Kidney capillary endothelial cell (primary cell): ENCODE results near the gene EFHD2.
"Not testable (repeated sequence)": the region's sequence is repeated elsewhere in the genome, so short reads cannot be mapped to it uniquely, and the experiment has no call there.

Source experiments
- DNase-seq: peaks from one replicate; pipeline ENCODE4 v3.0.0-alpha.2; 2018; ENCODE audit warnings: low spot score

The EFHD2 gene

DNA sequence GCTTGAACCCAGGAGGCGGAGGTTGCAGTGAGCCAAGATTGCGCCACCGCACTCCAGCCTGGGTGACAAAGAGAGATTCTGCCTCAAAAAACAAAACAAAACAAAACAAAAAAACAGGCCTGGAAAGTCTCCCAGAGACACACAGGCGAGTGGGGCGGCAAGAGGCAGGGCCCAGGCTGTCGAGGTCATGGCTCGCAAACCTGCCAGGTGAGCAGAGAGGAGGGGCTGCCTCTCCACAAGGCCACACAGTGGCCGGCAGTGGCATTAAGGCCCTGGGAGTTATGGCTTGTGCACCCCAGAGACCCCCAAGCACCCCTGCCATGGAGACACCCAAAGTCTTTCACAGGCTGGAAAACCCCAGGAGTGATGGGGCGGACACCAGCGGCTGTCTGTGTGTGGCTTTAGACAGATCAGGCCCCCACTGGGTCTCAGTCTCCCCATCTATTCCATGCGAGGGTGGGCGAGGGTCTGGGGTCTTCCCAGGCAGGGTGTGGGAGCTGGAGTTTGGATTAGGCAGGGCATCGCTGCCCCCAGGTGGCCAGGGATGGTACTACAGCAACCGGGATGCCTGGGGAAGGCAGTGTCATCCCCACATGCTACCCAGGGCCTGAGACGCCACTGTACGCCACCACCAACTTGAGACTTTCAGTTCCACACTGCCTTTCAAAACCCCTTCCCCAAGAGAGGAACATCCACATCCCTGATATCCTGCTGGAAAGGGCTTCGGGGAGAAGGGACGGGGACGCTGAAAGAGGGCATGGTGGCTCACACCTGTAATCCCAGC, 21.3 kb downstream of the EFHD2 start:
- DNase-seq: no peak

GRCh38 chr1:15431571-15431948, 21.9 kb downstream of the EFHD2 start:
- DNase-seq: no peak

GRCh38 chr1:15432324-15432723, 22.6 kb downstream of the EFHD2 start:
- DNase-seq: no peak

DNA sequence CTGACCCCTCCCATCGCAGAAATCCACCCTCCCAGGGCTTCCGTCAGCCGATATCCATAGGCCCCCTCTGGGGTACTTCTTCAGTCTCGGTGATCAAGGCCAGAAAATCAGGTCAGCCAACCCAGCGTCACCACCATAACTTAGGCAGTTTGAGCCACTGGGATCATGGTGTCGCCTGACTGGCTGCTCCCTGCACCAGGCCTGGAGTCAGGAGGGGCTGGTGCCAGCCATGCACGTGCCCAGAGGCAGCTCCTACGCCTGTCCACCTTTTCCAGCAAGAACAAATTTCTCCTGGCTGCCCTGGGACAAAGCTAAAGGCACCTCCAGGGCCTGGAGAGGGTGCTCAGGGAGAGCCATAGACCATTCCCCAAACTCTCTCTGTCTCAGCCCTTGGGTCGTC, 23.8 kb downstream of the EFHD2 start:
- DNase-seq: no peak

GRCh38 chr1:15434739-15435138, 25.1 kb downstream of the EFHD2 start:
- not testable (repeated sequence) for DNase-seq

DNA sequence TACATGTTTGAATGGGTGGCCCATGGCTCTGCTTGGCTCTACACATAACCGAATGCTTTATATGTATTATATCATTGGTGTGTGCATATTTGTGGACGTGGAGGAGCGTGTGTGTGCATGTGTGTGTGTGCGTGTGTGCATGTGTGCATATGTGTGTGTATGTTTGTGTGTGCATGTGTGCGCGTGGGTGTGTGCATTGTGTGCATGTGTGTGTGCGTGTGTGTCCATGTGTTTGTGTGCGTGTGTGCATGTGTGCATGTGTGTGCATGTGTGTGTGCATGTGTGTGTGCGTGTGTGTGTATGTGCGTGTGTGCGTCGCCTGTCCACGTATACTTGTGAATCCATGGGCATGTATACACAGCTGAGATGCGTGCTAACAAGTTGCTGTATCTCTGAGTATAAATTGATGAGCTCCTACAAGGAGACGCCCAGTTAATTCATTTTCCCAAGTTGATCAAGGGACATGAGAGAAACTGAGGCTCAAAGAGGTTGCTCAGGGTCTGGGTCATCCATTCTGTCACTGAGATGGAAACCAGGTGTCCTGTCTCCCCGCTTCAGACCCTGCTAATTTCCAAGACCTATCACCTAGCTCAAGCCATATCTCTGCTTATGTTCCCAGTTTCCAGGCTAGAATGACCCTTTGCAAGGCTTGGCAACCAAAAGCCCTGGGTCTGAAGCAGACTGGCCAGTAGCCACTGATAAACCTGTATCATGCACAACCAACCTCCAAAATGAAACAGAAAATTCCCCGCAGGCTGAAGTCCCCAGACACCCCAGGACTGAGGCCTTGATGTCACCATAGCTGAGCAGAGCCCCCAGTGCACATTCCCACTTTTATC, 25.8 kb downstream of the EFHD2 start:
- no peak for DNase-seq

- no peak for DNase-seq
These were observed 27.3 kb downstream of the EFHD2 start for GRCh38 chr1:15436881-15437442.

GRCh38 chr1:15439325-15439724, 29.6 kb downstream of the EFHD2 start:
- DNase-seq: no peak

- no peak for DNase-seq
These were observed 30.7 kb downstream of the EFHD2 start for GRCh38 chr1:15440357-15440756.

DNA sequence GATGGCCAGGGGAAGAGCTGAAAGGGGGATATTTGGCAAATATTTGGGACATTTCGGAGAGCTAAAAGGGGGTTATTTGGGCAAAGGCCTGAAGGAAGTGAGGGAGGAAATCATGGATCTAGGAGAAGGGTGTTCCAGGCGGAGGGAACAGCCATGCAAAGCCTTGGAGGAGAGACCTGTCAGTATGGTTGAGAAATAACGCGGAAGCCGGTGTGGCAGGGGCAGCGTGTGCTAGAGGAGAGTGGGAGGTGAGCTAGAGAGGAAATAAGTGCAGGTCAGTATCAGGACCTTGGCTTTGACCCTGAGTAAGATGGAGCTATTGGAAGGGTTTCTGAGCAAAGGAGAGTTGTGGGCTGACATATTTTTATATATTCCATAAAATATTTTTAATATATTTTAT, 31.6 kb downstream of the EFHD2 start:
- no peak for DNase-seq

DNA sequence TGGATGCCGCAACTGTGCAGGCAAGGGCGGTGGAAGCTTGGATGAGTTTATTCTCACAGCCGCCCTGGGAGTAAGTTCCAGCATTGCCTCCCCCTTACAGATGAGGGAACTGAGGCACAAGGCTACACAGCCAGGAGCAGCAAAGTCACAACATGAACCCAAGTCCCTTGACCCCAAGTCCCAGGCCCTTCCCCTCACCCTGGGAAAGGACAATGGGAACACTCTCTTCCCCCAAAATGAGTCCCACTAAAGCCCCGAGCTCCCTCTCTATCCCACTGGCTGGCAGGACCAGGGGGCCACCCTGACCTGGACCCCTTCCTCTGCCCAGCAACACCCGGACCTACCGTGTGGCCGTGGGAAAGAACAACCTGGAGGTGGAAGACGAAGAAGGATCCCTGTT, 32.4 kb downstream of the EFHD2 start:
- no peak for DNase-seq

GRCh38 chr1:15442759-15443158, 33.1 kb downstream of the EFHD2 start:
- DNase-seq: no peak

- no peak for DNase-seq
These were observed 33.6 kb downstream of the EFHD2 start for GRCh38 chr1:15443281-15443680.

GRCh38 chr1:15444468-15445389, 35.0 kb downstream of the EFHD2 start:
- DNase-seq: no peak

GRCh38 chr1:15445390-15446122, 35.9 kb downstream of the EFHD2 start:
- DNase-seq: no peak

- no peak for DNase-seq
These were observed 36.5 kb downstream of the EFHD2 start for GRCh38 chr1:15446212-15446611.

- no peak for DNase-seq
These were observed 39.3 kb downstream of the EFHD2 start for GRCh38 chr1:15448877-15449462.

- no peak for DNase-seq
These were observed 39.9 kb downstream of the EFHD2 start for GRCh38 chr1:15449567-15449966.

DNA sequence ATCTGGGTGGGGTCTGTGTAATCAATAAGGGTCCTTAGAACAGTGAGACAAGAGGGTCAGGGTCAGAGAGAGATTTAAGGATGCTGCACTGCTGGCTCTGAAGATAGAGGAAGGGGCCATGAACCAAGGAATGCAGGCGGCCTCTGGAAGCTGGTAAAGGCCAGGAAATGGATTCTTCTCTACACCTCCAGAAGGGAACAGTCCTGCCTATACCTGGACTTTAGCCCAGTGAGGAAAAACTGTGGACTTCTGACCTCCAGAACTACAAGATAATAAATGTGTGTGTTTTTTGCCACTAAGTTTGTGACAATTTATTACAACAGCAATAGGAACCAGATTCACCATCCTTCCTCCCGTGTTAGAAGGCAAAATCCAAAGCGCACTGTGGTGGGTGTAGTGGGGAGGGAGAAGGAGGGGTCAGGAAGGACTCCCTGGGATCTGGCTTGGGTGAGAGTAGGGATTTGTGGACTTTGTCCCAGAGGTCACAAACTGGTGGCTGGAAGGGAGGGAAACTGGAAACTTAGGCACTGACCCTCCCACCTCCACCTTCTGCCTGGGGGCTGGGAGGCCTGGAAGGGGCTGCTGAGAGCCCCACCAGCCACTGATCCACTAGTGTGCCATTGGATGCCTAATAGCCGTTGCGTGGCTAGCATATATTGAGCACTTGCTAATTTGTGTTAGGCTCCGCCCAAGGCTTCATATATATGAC, 41.5 kb downstream of the EFHD2 start:
- no peak for DNase-seq

DNA sequence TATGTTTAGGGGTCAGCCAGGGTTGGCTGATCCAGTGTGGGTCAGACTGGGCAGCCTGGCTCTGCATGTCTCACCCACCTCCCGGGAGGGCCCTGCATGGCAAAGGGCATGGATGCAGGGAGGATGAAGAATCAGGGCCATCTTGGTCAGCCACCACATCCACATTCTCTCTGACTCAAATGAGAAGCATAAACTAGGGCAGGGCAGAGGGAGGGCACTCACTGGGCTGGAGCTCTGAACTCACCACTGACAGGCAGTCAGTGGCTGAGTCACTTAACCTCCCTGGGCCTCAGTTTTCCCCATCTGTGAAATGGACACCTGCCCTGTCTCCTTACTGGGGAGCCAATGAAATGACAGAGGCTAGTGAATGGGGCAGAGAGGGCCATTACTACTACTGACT, 42.5 kb downstream of the EFHD2 start:
- no peak for DNase-seq
